Gastroesophageal sphincter (tissue), 3 donors: ENCODE data around the gene GARS1.

Source experiments
- POLR2A ChIP-seq, 2 donors: fragments of 450-650 bp; IDR thresholded peaks; one replicate each; pipeline ENCODE4 v1.6.1; 2017; ENCODE audit warnings: antibody characterized with exemption in 2 of 2, mild to moderate bottlenecking in 2 of 2, moderate library complexity in 1 of 2
- TF ChIP-seq, protein P1 (sequence below), 4 experiments: fragments of 200-600 bp in 2 of 4; fragments of 450-650 bp in 2 of 4; sonication (generic) in 1 of 4; IDR thresholded peaks; one replicate each; pipeline ENCODE4 v1.5.1; 2017 to 2019; ENCODE audit warnings: antibody characterized with exemption in 4 of 4, mild to moderate bottlenecking in 2 of 4, moderate library complexity in 2 of 4

DNA sequence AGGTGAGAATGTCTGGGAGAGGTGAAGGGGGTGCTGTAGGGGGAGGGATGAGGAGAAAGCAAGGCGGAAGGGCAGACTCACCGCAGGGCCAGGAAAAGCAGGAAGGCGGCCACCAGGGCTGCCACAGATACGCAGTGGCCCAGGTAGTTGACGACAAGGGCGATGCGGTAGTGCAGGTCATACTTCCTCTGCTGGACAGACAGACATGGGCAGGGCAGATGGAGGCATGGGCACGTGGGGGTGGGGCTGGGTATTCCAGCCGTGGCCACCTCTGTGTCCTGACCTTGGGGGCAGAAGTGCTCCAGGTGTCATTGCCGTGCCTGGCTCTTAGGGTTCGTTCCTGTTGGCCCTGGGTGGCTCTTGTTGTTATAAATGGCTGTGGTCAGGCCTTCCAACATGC lies 70.8 kb downstream of the GARS1 start:
- no peak for TF ChIP-seq POLR2A (IDR thresholded peaks at IDR 0.05)
- TF ChIP-seq, protein P1, sequence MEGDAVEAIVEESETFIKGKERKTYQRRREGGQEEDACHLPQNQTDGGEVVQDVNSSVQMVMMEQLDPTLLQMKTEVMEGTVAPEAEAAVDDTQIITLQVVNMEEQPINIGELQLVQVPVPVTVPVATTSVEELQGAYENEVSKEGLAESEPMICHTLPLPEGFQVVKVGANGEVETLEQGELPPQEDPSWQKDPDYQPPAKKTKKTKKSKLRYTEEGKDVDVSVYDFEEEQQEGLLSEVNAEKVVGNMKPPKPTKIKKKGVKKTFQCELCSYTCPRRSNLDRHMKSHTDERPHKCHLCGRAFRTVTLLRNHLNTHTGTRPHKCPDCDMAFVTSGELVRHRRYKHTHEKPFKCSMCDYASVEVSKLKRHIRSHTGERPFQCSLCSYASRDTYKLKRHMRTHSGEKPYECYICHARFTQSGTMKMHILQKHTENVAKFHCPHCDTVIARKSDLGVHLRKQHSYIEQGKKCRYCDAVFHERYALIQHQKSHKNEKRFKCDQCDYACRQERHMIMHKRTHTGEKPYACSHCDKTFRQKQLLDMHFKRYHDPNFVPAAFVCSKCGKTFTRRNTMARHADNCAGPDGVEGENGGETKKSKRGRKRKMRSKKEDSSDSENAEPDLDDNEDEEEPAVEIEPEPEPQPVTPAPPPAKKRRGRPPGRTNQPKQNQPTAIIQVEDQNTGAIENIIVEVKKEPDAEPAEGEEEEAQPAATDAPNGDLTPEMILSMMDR (IDR thresholded peaks at IDR 0.05), result no peak
